ENCODE data around the gene NLRP7.

DNA sequence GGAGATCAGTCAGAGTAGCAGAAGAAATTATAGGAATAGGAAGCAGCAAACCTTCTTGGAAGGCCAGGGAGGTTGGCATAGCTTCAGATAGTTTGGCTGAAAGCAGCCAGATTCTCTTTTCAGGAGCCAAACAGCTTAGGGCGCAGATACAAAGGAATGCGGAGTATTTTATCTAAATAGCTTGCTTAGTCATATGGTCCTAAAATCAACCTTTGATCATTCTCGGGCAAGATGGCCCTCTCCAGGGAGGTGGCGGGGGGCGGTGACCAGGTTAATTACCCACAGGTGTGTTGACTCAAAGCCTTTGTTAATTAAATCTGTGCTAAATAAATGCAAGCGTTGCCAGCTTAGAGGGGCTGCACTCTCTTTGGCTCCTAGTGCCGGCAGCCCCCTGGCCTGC lies 53.9 kb downstream of the NLRP7 start:
- TF ChIP-seq, protein P1, sequence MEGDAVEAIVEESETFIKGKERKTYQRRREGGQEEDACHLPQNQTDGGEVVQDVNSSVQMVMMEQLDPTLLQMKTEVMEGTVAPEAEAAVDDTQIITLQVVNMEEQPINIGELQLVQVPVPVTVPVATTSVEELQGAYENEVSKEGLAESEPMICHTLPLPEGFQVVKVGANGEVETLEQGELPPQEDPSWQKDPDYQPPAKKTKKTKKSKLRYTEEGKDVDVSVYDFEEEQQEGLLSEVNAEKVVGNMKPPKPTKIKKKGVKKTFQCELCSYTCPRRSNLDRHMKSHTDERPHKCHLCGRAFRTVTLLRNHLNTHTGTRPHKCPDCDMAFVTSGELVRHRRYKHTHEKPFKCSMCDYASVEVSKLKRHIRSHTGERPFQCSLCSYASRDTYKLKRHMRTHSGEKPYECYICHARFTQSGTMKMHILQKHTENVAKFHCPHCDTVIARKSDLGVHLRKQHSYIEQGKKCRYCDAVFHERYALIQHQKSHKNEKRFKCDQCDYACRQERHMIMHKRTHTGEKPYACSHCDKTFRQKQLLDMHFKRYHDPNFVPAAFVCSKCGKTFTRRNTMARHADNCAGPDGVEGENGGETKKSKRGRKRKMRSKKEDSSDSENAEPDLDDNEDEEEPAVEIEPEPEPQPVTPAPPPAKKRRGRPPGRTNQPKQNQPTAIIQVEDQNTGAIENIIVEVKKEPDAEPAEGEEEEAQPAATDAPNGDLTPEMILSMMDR (IDR thresholded peaks at IDR 0.05; ENCODE audit: insufficient read depth, low read length): no peak
- TF ChIP-seq, protein P2, sequence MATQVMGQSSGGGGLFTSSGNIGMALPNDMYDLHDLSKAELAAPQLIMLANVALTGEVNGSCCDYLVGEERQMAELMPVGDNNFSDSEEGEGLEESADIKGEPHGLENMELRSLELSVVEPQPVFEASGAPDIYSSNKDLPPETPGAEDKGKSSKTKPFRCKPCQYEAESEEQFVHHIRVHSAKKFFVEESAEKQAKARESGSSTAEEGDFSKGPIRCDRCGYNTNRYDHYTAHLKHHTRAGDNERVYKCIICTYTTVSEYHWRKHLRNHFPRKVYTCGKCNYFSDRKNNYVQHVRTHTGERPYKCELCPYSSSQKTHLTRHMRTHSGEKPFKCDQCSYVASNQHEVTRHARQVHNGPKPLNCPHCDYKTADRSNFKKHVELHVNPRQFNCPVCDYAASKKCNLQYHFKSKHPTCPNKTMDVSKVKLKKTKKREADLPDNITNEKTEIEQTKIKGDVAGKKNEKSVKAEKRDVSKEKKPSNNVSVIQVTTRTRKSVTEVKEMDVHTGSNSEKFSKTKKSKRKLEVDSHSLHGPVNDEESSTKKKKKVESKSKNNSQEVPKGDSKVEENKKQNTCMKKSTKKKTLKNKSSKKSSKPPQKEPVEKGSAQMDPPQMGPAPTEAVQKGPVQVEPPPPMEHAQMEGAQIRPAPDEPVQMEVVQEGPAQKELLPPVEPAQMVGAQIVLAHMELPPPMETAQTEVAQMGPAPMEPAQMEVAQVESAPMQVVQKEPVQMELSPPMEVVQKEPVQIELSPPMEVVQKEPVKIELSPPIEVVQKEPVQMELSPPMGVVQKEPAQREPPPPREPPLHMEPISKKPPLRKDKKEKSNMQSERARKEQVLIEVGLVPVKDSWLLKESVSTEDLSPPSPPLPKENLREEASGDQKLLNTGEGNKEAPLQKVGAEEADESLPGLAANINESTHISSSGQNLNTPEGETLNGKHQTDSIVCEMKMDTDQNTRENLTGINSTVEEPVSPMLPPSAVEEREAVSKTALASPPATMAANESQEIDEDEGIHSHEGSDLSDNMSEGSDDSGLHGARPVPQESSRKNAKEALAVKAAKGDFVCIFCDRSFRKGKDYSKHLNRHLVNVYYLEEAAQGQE (IDR thresholded peaks at IDR 0.05; ENCODE audit: insufficient replicate concordance, low read depth): no peak
- TF ChIP-seq POLR2AphosphoS5 (IDR thresholded peaks at IDR 0.05; ENCODE audit: low read depth) (no peak), GABPA (IDR thresholded peaks at IDR 0.05; ENCODE audit: low read depth) (no peak), SPI1 (IDR thresholded peaks at IDR 0.05; ENCODE audit: borderline replicate concordance, low read depth) (no peak)
